A549 treated with CpdA at 1 μM for 4 hours (cell line): Measurements from ENCODE around the gene ELOVL5. TPM values are rescaled to one million over a fixed set of nuclear protein-coding genes. Genes with fewer than 3 reads are reported as not detected.

ENCODE experiments used
- total RNA-seq: library from RNA; stranded (reverse); fragments of 200-300 nt; extraction: Qiagen RNA extraction; gene quantifications from 5 replicates; pipeline ENCODE4 v1.2.3, GENCODE V29; 2022; ENCODE audit warnings: low read depth

Gene ELOVL5
- 64.8 to 71.9 TPM (median 69.5 TPM) in 5 replicates for total RNA-seq

GRCh38 chr6:53348371-53349208, at the start of gene ELOVL5:
Gene ELOVL5 (minus strand): TSS chr6:53348950. CDS start chr6:53295699, 53,251 bp downstream.

Other genes with a start within 250 kb of the ELOVL5 start
- gene GCM1, start 200.1 kb downstream of the ELOVL5 start, total RNA-seq = 0.06 to 0.07 TPM in 2 of 5 replicates, not detected in the others
- 103 to 123 TPM (median 114 TPM) in 5 replicates for gene GCLC, start 196.2 kb upstream of the ELOVL5 start, total RNA-seq